ENCODE data around the gene PHF10.

The PHF10 gene

GRCh38 chr6:169745405-169745804, 21.1 kb upstream of the PHF10 start:
- H3K4me3 ChIP-seq (ENCODE audit: low read depth, low read length) = no peak overlapping the region
- H3K27me3 ChIP-seq (ENCODE audit: insufficient read depth, low read length) = no peaks in the 10 kb centered on the region
- H3K27ac ChIP-seq (ENCODE audit: low read depth, low read length) = no peak overlapping the region
- peaks cover 12% of the 10 kb centered on the region for H3K79me2 ChIP-seq (ENCODE audit: control insufficient read depth, insufficient read depth, low read length, unreplicated experiment)
- H2AFZ ChIP-seq (ENCODE audit: low read length, unreplicated experiment) = no peak overlapping the region
- H3K4me1 ChIP-seq (ENCODE audit: control insufficient read depth, insufficient read depth, low read length, unreplicated experiment) = peaks cover 2% of the 10 kb centered on the region
- H3K36me3 ChIP-seq (ENCODE audit: insufficient read depth, low read length) = no peaks in the 10 kb centered on the region

DNA sequence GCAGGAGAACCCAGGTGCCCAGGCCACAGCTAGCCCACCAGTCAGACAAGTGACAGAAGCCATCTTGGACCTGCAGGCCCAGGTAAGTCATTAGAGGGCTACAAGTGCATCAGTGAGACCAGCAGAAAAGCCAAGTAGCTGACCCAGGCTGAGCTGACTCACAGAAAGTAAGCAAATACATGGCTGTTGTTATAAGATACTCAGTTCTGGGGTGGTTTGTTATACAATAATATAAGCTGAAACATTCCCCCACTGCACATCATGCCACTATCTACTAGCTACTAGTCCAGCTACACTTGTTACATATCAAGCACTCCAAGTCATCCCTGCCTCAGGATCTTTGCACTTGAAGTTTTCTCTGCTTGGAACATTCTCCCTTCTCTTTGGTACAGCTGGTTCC, 17.0 kb upstream of the PHF10 start:
- H3K36me3 ChIP-seq (ENCODE audit: insufficient read depth, low read length) = no peaks in the 10 kb centered on the region
- H3K4me3 ChIP-seq (ENCODE audit: low read depth, low read length) = no peak overlapping the region
- H2AFZ ChIP-seq (ENCODE audit: low read length, unreplicated experiment) = no peak overlapping the region
- H3K27ac ChIP-seq (ENCODE audit: low read depth, low read length) = no peak overlapping the region
- peaks cover 18% of the 10 kb centered on the region for H3K27me3 ChIP-seq (ENCODE audit: insufficient read depth, low read length)
- H3K79me2 ChIP-seq (ENCODE audit: control insufficient read depth, insufficient read depth, low read length, unreplicated experiment) = no peaks in the 10 kb centered on the region
- H3K4me1 ChIP-seq (ENCODE audit: control insufficient read depth, insufficient read depth, low read length, unreplicated experiment) = no peaks in the 10 kb centered on the region

GRCh38 chr6:169738976-169739529, 14.8 kb upstream of the PHF10 start:
- Histone ChIP-seq H3K27me3 (ENCODE audit: insufficient read depth, low read length) (peaks cover 31% of the 10 kb centered on the region), H3K4me1 (ENCODE audit: control insufficient read depth, insufficient read depth, low read length, unreplicated experiment) (no peaks in the 10 kb centered on the region), H3K27ac (ENCODE audit: low read depth, low read length) (no peak overlapping the region), H3K4me3 (ENCODE audit: low read depth, low read length) (no peak overlapping the region), H2AFZ (ENCODE audit: low read length, unreplicated experiment) (no peak overlapping the region), H3K79me2 (ENCODE audit: control insufficient read depth, insufficient read depth, low read length, unreplicated experiment) (no peaks in the 10 kb centered on the region), H3K36me3 (ENCODE audit: insufficient read depth, low read length) (no peaks in the 10 kb centered on the region)

GRCh38 chr6:169738204-169738975, 14.1 kb upstream of the PHF10 start:
- Histone ChIP-seq H3K4me1 (ENCODE audit: control insufficient read depth, insufficient read depth, low read length, unreplicated experiment) (no peaks in the 10 kb centered on the region), H2AFZ (ENCODE audit: low read length, unreplicated experiment) (no peak overlapping the region)

DNA sequence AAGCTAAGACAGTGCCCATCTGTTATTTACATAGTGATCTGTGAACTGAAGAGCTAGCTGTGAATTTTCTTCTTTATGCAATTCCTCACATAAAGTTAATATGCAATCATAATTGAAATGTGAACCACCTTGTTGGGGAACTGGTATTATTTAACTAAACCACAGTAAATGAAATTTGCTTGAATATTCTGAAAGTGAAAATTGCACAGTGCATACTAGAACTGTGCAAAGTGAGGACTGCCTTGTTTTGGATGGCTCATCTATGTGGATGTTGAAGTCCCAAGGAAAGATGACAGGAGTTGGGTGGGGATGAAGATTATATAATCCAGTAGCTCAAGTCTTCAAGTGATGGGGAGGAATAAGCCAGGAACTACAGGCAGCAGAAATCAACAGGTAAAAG, 5.7 kb upstream of the PHF10 start:
- Histone ChIP-seq H3K27ac (ENCODE audit: low read depth, low read length) (no peak overlapping the region), H3K27me3 (ENCODE audit: insufficient read depth, low read length) (peaks cover 4% of the 10 kb centered on the region; the same call in 1 of the 2 replicates), H3K79me2 (ENCODE audit: control insufficient read depth, insufficient read depth, low read length, unreplicated experiment) (no peaks in the 10 kb centered on the region)

More at GRCh38 chr6:169738204-169738975, 14.1 kb upstream of the PHF10 start:
- Histone ChIP-seq H3K79me2 (ENCODE audit: control insufficient read depth, insufficient read depth, low read length, unreplicated experiment) (no peaks in the 10 kb centered on the region), H3K36me3 (ENCODE audit: insufficient read depth, low read length) (no peaks in the 10 kb centered on the region), H3K27ac (ENCODE audit: low read depth, low read length) (no peak overlapping the region), H3K4me3 (ENCODE audit: low read depth, low read length) (no peak overlapping the region), H3K27me3 (ENCODE audit: insufficient read depth, low read length) (peaks cover 35% of the 10 kb centered on the region)

DNA sequence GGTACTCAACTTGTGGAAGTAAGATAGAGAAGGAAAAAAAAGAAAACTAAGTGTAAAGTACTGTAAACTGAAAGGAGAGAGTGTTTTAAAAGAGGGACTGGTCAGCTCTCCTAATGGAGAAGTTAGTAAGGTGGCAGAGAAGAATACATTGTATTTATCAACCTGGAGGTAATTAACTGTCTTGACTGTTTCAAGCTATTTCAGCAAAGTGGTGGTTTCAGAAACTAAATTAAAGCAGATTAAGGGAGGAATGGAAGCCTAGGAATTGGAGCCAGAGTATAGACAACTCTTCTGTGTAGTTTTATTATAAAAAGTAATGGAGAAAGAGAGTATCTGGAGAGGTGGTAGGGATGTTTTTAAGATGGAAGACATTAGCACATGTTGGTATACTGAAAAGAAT, 2.7 kb upstream of the PHF10 start:
- H3K79me2 ChIP-seq (ENCODE audit: control insufficient read depth, insufficient read depth, low read length, unreplicated experiment) = peaks cover 7% of the 10 kb centered on the region
- no peak overlapping the region for H2AFZ ChIP-seq (ENCODE audit: low read length, unreplicated experiment)
- H3K27me3 ChIP-seq (ENCODE audit: insufficient read depth, low read length) = no peaks in the 10 kb centered on the region
- peaks cover 8% of the 10 kb centered on the region for H3K4me1 ChIP-seq (ENCODE audit: control insufficient read depth, insufficient read depth, low read length, unreplicated experiment)
- no peak overlapping the region for H3K27ac ChIP-seq (ENCODE audit: low read depth, low read length)
- H3K4me3 ChIP-seq (ENCODE audit: low read depth, low read length) = no peak overlapping the region
- H3K36me3 ChIP-seq (ENCODE audit: insufficient read depth, low read length) = no peaks in the 10 kb centered on the region

More for the DNA sequence above, 5.7 kb upstream of the PHF10 start:
- Histone ChIP-seq H3K4me3 (ENCODE audit: low read depth, low read length) (no peak overlapping the region), H3K36me3 (ENCODE audit: insufficient read depth, low read length) (no peaks in the 10 kb centered on the region), H3K4me1 (ENCODE audit: control insufficient read depth, insufficient read depth, low read length, unreplicated experiment) (no peaks in the 10 kb centered on the region), H2AFZ (ENCODE audit: low read length, unreplicated experiment) (no peak overlapping the region)

GRCh38 chr6:169726049-169726400, 1.7 kb upstream of the PHF10 start:
- H2AFZ ChIP-seq (ENCODE audit: low read length, unreplicated experiment) = no peak overlapping the region
- no peaks in the 10 kb centered on the region for H3K27me3 ChIP-seq (ENCODE audit: insufficient read depth, low read length)
- peaks cover 16% of the 10 kb centered on the region for H3K79me2 ChIP-seq (ENCODE audit: control insufficient read depth, insufficient read depth, low read length, unreplicated experiment)
- no peak overlapping the region for H3K27ac ChIP-seq (ENCODE audit: low read depth, low read length)
- H3K36me3 ChIP-seq (ENCODE audit: insufficient read depth, low read length) = no peaks in the 10 kb centered on the region
- peaks cover 11% of the 10 kb centered on the region for H3K4me1 ChIP-seq (ENCODE audit: control insufficient read depth, insufficient read depth, low read length, unreplicated experiment)
- H3K4me3 ChIP-seq (ENCODE audit: low read depth, low read length) = no peak overlapping the region

GRCh38 chr6:169725125-169726048, 1.1 kb upstream of the PHF10 start:
- Histone ChIP-seq H3K79me2 (ENCODE audit: control insufficient read depth, insufficient read depth, low read length, unreplicated experiment) (peaks cover 19% of the 10 kb centered on the region), H3K4me1 (ENCODE audit: control insufficient read depth, insufficient read depth, low read length, unreplicated experiment) (peaks cover 11% of the 10 kb centered on the region), H2AFZ (ENCODE audit: low read length, unreplicated experiment) (peak overlapping the region; percentile 26), H3K36me3 (ENCODE audit: insufficient read depth, low read length) (no peaks in the 10 kb centered on the region), H3K27ac (ENCODE audit: low read depth, low read length) (peak overlapping the region; percentile 21; the same call in 1 of the 2 replicates), H3K27me3 (ENCODE audit: insufficient read depth, low read length) (no peaks in the 10 kb centered on the region), H3K4me3 (ENCODE audit: low read depth, low read length) (peak overlapping the region; percentile 78)

GRCh38 chr6:169723991-169724493, 258 bp downstream of the PHF10 start:
- H3K36me3 ChIP-seq (ENCODE audit: insufficient read depth, low read length) = no peaks in the 10 kb centered on the region
- H3K27me3 ChIP-seq (ENCODE audit: insufficient read depth, low read length) = no peaks in the 10 kb centered on the region
- H3K27ac ChIP-seq (ENCODE audit: low read depth, low read length) = no peak overlapping the region
- peaks cover 11% of the 10 kb centered on the region for H3K4me1 ChIP-seq (ENCODE audit: control insufficient read depth, insufficient read depth, low read length, unreplicated experiment)
- H2AFZ ChIP-seq (ENCODE audit: low read length, unreplicated experiment) = no peak overlapping the region
- peaks cover 23% of the 10 kb centered on the region for H3K79me2 ChIP-seq (ENCODE audit: control insufficient read depth, insufficient read depth, low read length, unreplicated experiment)
- peak overlapping the region; percentile 62; the same call in 1 of the 2 replicates for H3K4me3 ChIP-seq (ENCODE audit: low read depth, low read length)

DNA sequence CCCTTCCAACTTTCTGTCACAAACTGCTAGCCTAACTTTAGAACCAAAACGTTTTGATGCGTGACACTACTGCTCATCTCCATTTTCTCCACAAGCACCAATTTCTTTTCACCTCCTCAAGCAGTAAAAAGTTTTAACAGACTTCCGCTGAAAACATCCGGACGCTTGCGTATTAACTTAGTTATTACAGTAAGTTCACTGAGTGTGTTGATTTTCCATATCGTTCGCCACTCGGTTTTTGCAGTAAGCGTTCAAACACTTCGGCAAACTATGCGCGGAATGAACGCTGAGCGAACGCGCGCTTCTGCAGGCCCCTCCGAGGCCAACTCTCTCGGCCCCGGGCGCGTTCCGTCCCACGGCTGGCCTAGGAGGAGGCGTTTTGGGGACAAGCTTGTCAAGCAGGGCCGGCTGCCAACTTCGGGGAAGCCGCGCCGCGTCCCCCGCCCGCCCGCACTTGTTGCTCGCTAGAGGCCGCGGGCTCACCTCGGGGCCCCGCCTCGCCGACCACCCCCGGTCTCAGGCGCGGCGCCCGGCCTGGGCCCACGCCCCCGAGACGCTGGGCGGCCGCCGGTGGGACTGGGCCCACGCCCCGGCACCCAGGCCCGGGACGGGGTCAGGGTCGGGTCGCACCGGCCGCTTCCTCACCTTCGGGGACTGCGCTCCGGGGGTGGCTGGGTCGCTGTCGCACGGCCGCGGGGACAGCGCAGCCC, 945 bp downstream of the PHF10 start:
- Histone ChIP-seq H2AFZ (ENCODE audit: low read length, unreplicated experiment) (peak overlapping the region; percentile 88), H3K27ac (ENCODE audit: low read depth, low read length) (peak overlapping the region; percentile 46; the same call in 1 of the 2 replicates), H3K4me1 (ENCODE audit: control insufficient read depth, insufficient read depth, low read length, unreplicated experiment) (peaks cover 11% of the 10 kb centered on the region), H3K36me3 (ENCODE audit: insufficient read depth, low read length) (no peaks in the 10 kb centered on the region), H3K79me2 (ENCODE audit: control insufficient read depth, insufficient read depth, low read length, unreplicated experiment) (peaks cover 24% of the 10 kb centered on the region), H3K27me3 (ENCODE audit: insufficient read depth, low read length) (no peaks in the 10 kb centered on the region), H3K4me3 (ENCODE audit: low read depth, low read length) (peak overlapping the region; percentile 90)

Data from ACC112 (cell line).